GM20431 (cell line): Measurements from ENCODE around the gene BTBD9.

Experiments
- in situ Hi-C: fragments of 300-500 bp; cut with MseI, MboI; formaldehyde crosslinking; loops from one replicate; pipeline ENCODE4 v1.15.0; 2020; ENCODE audit warnings: low sequenced_read_pairs; ENCODE audit not compliant: unreplicated experiment

BTBD9 gene

DNA sequence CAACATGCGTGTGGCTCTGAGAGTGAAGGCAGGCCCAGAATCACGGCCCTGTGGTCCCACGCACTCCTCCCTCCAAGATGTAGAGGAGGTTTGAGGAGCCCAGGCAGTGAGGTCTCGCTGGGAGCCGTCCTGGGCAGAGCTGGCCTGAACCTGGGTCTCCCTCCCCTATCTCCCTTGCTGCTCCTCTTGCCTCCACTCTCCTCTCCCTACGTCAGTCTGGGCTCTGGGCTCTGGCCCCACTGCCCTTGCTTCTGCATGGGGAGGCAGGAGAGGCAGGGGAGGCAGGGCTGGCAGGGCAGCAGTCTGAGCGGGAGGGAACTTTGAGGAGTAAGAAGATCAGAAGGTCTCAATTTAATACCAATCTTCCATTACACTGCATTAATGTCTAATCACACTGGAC is 445.1 kb downstream of the BTBD9 start:
- in situ Hi-C loops = no loop called here

GRCh38 chr6:38194282-38194572 is 445.5 kb downstream of the BTBD9 start:
- in situ Hi-C loops = no loop called here

DNA sequence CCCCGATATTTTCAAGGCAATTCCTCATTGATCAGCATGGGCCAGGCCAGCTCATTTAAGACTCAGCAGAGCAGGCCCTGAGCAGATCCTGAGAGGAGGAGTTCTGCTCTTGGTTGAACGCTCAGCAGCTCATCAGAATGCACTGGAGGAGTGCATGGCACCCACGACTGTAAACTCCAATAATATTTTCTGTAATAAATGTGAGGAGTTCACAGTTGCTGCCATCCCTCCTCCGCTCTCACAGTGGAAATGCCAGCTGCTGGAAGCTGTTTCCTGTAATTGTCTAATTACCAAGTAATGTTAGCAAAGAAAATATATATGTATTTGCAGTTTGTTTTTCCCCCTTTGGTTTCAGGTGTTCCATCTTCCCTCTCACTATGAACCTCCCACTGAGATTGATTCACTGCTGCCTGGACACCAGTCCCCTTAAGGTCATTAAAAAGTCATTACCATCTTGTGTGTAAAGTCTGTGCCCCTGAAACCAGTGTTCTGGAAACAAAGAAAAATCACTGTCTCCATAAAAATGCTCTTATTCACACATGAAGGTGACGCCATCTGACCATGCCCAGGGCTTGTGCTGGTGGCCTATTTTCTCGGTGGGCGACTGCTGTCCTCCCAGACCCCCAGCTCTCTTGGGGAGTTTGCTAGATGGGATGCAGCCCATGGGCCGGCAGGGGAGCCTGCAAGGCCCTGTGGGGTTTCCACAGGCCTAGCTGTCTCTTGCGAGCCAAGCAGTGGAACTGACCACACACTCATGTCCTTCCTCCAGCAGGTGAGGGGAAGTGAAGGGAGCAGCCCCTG is 446.0 kb downstream of the BTBD9 start:
- in situ Hi-C loops = no loop called here

- in situ Hi-C loops = no loop called here
Observed at GRCh38 chr6:38193051-38193450, 446.7 kb downstream of the BTBD9 start.

DNA sequence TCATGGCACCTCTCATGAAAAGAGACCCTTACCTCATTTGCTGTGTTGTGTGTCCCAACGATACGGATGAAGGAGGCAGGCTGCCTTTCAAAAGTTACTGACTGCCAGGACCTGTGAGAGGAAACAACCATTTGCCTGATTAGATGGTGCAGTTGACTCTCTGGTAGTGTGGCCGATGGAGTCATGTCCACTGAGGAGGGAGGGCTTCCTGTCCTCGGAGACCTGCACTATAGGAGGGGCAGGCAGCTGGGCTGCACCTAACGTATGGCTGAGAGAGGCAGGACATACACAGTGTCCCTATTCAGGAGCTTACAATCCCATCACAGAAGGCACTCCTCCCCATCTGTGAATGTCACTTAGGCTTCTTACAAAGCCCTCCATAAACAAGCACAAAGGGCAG is 447.2 kb downstream of the BTBD9 start:
- in situ Hi-C loops = no loop called here

DNA sequence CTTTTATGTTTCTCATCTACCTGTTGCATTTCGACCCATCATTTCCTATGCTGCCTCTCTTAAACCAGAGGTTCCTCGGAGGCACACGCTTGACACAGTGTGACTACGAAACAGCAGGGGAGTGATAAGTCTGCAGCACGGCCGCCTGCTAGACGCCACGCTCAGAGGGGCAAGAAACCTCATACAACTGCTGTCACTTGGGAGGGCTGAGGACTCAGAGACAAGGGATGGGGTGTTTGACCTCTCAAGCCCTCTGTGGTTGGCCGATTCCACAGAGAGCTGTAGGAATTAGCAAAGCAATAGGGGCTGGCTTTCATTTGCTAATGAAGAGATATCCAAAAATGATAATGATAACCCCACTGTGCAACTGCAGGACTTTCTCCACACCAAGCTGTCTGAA is 447.7 kb downstream of the BTBD9 start:
- in situ Hi-C loops = no loop called here

GRCh38 chr6:38191418-38191817 is 448.3 kb downstream of the BTBD9 start:
- in situ Hi-C loops = no loop called here

DNA sequence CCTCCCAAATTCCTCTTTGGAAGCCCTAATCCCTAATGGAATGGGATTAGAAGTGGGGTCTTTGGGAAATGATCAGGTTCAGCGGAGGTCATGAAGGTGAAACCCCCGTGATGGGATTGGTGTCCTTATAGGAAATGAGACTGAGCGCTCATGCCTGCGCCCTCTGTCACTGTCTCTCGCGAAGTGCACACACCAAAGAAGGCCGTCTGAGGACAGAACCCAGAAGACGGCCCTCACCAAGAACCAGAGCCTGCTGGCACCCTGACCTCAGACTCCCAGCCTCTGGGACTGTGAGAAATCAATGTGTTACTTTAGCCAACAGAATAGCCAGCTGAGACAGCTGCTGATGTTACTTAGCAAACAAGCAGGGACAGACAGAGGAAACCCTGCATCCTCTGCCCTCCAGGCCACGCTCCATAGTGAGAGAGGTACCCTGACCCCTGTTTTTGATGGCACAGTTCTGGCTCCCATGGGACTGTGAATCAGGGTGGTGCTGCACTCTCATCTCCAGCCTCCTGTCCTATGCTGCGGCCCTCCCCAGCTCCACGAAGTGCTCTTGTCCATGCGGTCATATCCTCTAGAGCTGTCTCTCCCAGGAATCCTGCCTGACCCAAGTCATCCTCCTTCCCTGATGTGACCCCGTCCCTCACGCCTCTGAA is 450.9 kb downstream of the BTBD9 start:
- in situ Hi-C loops = no loop called here

GRCh38 chr6:38187811-38188590 is 451.7 kb downstream of the BTBD9 start:
- in situ Hi-C loops = no loop called here

DNA sequence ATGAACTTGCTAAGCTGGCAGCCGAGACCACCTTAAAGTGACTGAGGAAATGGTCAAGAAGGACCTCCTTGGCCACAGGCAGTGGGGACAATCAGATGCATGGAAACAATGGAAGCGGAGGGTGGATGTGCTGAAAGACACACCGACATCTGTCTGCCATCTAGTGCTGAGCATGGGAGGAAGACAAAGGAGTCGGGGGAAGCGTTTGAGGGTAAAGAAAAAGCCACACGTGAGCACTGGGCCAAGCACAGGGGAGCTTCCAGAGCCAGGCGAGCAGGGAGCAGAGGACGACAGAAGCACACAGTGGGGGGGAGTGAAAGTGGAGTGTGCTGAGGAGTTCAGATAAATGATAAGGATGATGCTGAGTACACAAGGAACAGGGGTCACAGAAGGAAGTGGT is 452.4 kb downstream of the BTBD9 start:
- in situ Hi-C loops = no loop called here

DNA sequence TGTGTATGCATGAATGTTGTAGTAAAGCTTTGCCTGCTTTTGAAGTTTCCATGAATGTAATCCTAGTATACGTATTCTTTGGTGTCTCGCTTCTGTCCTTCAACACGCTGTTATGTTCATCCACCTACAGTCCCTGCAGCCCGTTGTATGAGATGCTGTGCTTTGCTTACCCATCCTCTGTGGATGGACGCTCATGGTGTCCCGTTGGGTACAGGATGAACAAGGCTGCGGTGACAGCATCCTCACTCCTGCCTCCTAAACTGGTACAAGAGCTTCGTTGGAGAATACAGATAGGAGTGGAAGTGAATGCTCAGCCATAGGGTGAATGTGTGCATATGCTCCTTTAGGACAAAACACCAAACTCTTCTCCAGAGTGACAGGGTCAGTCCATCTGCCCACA is 454.0 kb downstream of the BTBD9 start:
- in situ Hi-C loops = no loop called here

GRCh38 chr6:38185244-38185643 is 454.5 kb downstream of the BTBD9 start:
- in situ Hi-C loops = no loop called here

DNA sequence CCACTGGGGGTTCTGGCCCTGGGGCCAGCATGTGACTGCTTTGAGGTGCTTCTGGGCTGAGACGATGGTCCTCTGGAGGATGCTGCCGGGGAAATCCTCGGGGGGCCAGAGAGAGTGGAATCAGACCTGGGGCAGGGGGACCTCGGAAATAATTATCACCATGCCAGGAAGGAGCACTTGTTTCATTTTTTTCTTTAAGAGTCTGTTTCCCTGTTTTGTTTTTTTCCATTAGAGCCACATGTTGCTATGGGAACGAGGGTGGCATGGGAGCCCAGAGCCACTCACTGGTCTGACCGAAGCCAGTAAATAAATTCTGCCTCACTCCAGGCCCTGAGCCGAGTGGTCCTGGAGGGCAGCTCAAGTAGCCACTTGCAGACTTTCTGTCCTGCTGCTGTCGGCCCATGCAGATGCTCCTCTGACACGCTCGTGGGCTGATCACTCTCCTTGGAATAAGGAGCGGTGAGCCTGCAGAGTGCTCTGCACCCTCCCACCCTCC is 455.1 kb downstream of the BTBD9 start:
- in situ Hi-C loops = no loop called here

GRCh38 chr6:38183856-38184584 is 455.7 kb downstream of the BTBD9 start:
- in situ Hi-C loops = no loop called here

DNA sequence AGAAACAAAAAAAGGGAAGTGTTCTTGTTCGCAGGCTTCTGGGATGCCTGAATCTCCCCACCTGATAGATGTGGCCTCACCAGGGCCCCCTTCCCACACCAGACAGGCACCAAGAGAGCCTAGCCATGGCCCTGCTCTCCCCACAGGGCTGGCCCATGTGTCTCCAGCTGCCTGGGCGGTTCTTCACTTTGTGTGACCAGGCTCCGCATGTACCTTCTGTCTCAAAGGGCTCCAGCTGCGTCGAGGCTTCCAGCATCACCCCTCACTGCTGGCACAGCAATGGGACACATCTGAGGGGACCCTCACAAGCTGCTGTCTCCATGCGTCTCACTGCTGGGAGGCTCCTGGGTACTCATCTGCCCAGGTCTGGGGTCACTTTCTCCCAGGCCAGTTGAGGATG is 457.3 kb downstream of the BTBD9 start:
- in situ Hi-C loops = no loop called here

DNA sequence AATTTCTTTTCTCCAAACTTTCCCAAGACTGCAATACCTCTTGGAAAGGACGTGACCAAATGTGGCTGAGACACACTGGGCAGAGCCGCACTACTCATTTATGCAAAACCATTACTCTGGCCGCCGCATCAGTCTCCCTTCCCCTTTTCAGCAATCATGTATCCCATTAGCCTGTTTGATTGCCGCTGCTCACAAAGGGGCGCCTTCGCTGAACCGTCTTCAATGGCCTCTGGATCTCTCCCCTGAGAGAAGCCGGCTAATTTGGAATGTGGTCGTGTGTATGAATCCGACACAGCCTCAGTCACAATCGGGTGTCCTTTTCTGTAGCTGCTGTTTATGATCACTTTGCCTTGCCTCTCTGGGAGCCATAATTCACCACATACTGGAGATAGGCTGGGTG is 459.1 kb downstream of the BTBD9 start:
- in situ Hi-C loops = no loop called here

GRCh38 chr6:38179794-38180430 is 459.8 kb downstream of the BTBD9 start:
- in situ Hi-C loops = no loop called here

- in situ Hi-C loops = no loop called here
Observed at GRCh38 chr6:38179300-38179699, 460.4 kb downstream of the BTBD9 start.

- in situ Hi-C loops = no loop called here
Observed at GRCh38 chr6:38178584-38178886, 461.2 kb downstream of the BTBD9 start.

DNA sequence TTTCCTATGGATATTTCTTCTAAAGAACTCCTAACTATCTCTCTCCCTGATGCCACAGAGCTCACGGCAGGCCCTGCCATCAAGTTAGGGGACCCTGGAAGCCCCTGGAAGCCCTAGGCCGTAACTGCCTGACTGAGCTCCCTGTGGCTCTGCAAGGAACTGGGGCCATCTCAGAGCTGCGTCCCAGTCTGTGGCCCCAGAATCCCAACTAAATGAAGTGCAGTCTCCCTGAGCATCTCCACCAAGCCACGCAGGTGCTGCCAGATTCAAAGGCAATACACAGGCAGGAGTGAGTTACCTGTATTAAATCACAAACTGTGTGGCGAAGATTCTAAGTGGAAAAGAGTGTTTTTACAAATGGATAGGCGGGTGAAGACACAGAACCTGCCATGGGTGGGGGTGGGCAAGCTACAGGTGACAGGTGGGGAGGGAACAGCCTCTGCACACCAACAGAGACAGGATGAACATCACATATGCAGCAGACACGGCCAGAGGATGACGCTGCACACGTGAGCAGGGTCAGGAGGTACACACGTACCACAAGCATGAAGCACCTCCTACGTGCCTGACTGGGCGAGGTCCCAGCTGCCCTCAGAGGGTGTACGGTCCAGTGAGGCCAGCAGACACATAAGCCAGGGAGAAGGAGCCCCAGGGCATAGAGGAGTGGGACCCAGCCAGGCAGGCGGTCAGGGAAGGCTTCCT is 461.7 kb downstream of the BTBD9 start:
- in situ Hi-C loops = no loop called here
